HG03439 (cell line): ENCODE data around the gene YWHAQ.

Experiments used
- ATAC-seq: cut with Tn5 transposase; IDR thresholded peaks from one replicate; pipeline ENCODE4 v1.9.1; 2021; ENCODE audit warnings: mild to moderate bottlenecking, moderate library complexity; ENCODE audit not compliant: unreplicated experiment

YWHAQ gene

GRCh38 chr2:9630736-9631552 is at the start of gene YWHAQ:
TSS of gene YWHAQ (minus strand) at chr2:9630997. CDS start at chr2:9630452, 545 bp downstream.
- peak; percentile 91 for ATAC-seq

GRCh38 chr2:9680082-9680481 is 49.3 kb upstream of the YWHAQ start:
- no peak for ATAC-seq

DNA sequence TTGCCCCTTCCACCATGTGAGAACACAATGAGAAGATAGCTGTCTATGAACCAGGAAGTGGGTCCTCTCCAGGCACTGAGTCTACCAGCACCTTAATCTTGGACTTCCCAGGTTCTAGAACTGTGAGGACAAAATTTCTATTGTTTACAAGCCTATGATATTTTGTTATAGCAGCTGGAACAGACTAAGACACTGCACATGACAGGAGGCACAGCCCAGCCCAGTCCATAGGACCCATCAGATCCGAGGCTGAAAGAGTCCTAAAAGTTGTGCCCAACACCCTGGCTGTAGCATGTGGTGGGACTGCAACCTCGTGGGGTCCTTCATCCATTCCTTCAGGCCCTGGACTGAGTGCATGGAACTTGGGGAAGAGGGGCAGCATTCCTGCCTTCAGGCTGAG is 48.4 kb upstream of the YWHAQ start:
- ATAC-seq, result no peak

GRCh38 chr2:9678544-9678943 is 47.7 kb upstream of the YWHAQ start:
- ATAC-seq, result no peak

DNA sequence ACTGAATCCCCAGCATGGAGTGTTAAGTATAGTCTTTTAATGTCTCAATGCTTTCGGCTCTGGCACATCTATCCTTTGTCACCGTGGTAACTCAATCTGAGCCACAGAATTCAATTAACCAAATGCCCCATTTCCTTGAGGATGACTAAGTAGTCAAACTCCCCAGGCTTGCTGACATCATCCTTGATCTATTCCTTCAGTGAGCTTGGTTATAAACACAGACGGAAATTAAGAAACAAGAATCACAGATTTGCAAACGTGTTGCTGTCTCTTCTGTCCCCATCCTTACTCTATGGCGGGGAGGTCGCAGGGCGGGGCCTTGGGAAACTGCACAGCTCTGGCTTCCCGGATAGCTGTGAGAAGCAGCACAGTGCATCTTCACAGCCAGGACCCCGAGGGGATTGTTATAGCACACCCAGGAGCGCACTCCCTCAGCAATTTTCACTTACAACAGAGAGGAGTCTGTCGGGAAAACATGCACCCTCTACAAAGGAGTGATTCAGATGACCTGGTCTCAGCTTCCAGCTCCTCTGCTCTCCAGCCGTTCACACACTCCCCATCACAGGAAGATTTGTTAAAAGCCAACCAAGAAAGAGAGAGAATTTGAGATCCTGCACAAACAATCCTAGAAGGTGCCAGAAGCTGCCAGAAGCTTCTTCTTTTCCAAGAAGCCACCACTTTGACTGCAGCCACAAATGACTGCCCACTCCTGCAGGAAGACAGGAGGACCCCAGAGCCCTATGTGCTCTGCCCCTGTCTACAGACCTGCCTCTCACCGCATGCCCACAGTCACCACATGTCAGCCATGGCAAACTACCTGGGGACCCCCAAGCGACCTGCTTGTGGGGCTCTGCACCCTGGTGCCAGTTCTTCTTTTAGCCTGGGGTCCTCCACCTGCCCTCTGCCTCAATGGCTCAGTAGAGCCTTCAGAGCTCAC is 44.9 kb upstream of the YWHAQ start:
- ATAC-seq, result no peak

GRCh38 chr2:9674891-9675414 is 44.2 kb upstream of the YWHAQ start:
- ATAC-seq, result no peak

DNA sequence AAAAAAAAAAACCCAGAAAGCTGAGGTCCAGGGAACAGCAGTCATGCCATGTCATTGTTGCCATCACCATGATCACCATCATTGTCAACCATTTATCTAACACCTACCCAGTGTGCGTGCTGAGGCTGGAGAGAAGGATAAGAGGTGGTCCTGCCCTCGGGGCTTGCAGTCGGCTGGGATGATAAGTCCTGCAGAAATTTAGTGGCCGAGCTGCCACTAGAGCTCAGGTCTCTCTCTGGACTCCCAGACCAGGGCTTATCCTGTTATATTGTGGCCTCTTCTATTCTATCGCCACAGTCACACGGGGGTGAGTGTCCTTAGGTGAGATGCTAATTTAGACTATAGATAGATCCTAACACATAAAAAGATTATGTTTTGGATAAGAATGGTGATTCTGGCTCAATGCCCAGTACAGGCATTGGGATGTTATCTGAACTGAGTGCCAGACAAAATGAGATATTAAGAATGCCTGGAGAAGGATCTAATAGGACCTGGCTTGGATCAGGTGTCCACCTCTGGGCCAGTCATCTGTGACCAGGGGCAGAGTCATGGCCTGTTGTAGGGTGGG is 43.2 kb upstream of the YWHAQ start:
- no peak for ATAC-seq

GRCh38 chr2:9668687-9669345 is 38.0 kb upstream of the YWHAQ start:
- ATAC-seq, result no peak

GRCh38 chr2:9667826-9668225 is 37.0 kb upstream of the YWHAQ start:
- ATAC-seq, result no peak

DNA sequence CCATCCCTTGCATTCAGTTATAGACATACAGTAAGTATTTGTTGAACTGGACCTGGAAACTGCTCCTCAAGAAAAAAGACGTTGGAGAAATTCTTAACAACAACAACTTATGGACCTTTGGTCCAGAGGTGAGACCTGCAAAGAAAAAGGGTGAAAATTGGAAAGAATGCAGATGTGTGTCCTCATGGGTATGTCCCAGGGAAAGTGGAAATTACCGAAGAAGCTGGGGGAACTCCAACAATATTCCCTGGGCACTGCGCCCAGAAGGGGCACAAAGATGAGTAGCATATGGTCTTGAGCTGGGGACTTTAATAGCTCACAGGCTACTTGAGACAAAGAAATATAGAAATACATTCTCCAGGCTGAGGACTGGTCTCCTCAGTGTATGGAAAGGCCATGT is 35.5 kb upstream of the YWHAQ start:
- no peak for ATAC-seq

DNA sequence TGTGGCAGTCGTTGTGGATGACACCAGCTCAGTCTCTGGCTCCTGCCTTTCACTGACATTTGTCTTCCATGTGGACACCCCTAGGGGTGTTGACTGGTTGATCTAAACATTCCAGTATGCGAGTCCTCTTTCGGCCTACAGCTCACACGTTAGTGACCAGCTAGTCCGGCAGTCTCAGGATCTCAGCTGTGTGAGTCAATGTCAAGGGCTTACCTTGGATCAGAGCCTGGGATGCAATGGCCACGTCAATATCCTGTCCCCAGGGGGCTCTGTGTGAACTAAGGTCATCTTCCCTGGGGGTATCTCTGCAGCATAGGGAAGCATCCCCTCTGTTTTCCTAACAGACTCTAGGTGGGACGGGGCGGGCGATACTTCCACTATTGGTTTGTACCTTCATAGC is 35.1 kb upstream of the YWHAQ start:
- no peak for ATAC-seq

DNA sequence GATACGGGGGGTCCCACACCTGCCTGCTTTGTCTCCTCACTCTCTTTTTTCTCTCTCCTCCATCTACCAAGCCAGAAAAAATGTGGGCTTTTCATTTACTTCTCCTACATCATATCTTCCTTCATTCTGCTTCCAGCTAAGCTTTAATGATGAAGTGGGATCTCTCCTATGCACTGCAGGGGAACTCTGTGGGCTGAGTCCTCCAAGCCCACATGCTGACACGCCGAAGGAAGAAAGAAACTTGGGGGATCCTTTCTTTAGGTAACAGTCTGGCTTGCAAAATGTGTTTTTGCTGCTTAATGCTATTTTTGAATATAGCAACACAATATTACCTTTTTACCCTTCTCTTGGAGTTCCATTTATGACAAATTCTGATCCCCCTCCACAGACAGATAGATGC is 33.6 kb upstream of the YWHAQ start:
- no peak for ATAC-seq

- peak; percentile 64 for ATAC-seq
Measured at GRCh38 chr2:9663008-9663879, 32.4 kb upstream of the YWHAQ start.

DNA sequence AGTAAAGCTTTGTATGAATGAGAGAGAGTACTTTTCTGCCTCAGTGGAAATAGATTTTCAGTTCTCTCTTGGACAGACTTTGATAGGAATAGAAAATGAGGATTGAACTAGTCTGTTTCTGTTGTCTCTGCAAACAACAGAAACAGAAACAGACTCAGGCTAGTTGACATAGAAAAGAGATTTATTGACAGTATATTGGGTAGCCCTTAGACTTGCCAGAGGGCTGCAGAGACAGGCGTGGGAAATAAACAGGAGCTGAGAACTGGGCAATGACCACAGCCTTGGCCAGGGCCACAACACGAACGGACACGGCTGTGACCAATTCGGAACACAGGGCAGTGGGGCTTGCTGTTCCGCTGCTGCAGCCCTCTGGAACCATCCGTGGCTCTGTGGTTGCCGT is 30.5 kb upstream of the YWHAQ start:
- ATAC-seq, result no peak

DNA sequence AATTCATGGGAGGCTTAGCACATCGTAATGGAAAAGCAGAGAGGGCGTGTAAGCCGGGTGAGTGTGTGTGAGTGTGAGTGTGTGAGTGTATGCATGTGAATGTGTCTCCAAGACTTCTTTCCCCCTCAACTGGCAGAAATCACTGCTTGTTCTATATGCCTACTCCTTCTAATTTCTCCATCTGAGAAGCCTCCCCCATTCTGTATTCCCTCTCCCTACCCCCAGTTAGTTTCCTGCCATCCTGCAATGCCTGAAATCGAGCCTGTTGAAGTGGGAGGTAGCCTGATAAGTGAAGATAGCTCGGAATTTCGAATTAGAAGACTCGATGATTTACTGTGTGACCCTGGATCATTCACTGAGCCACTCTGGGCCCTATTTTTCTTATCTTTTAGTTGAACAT is 30.0 kb upstream of the YWHAQ start:
- ATAC-seq, result no peak

DNA sequence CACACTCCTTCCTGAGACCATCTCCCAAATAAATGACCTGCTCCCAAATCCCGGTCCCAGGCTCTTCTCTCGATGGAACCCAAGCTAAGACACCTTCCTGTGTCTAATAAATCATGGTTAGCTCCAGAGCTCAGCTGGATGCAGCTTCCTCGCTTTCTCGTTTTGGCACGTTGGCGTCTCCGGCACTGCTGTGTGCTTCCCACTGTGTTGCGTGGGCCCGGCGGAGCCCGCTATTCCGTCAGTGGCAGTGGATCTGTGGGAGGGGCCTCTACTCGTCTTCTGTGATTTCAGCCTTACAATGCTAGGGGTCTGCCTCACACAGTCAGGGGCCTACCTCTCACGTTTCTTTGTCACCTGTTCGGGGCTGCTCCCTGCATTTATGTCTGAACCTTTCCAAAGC is 29.4 kb upstream of the YWHAQ start:
- ATAC-seq, result no peak

DNA sequence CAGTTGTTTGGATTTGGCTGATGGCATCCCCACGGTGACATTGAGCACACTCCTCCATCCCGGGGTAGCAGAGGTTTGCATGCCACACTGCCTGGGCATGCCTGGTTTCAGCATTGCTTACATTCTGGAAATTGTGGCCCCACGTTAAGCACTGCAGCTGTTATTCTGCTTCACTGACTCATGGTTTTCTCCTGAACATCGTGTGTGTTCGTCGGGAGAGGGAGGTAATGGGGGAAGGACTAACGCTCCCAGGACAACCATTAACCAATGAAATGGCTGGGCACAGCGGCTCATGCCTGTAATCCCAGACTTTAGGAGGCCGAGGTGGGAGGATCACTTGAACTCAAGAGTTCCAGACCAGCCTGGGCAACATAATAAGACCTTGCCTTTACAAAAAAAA is 28.2 kb upstream of the YWHAQ start:
- ATAC-seq, result no peak

GRCh38 chr2:9657731-9658130 is 26.9 kb upstream of the YWHAQ start:
- no peak for ATAC-seq

DNA sequence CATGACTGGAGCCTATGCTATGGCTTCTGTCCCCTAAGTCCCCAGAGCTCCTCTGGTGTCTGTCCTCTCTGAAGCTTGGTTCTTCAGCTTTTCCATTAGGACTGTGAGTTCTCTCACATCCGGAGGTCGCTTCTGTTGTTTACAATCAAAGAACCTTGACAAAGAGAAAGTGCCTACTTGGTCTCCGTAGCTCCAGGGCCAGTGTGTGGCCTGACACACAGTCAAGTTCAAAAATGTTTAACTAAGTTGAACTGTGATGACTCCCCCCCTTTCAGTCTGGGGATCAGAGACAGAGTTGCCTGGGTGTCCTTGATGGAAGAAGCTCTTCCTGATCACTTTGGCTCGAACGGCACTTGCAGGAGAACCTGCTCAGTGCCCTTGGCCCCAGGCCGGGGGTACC is 26.3 kb upstream of the YWHAQ start:
- no peak for ATAC-seq

DNA sequence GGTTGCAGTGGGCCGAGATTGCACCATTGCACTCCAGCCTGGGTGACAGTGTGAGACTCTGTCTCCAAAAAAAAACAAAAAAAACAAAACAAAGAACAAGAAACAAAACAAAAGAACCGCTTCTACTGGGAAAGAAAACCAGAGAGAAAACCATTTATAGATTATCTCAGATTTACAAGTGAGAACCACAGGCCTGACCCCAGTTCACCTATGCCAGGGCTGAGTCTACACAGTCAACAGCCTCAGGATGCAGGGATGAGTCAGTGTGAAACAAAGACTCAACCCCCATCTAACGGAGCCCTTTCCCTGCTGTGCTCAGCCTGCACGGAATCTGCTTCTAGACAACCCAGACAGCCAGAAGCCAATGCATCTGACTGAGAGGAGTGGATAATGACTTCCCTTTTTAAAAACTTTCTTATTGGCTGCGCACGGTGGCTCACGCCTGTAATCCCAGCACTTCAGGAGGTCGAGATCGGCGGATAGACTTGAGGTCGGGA is 25.5 kb upstream of the YWHAQ start:
- peak; percentile 80 for ATAC-seq
